ENCODE measurements around the gene FZD1. TPM values are rescaled to one million over a fixed set of nuclear protein-coding genes. Genes with fewer than 3 reads are reported as not detected.
"Not testable (repeated sequence)": the region's sequence is repeated elsewhere in the genome, so short reads cannot be mapped to it uniquely, and the experiment has no call there.

FZD1 gene
- total RNA-seq, 1 experiment from 2014 or later = 20.8 TPM

- H3K36me3 ChIP-seq = no peaks in the 10 kb centered on the region
- no peak overlapping the region for H3K27ac ChIP-seq
- no peaks in the 10 kb centered on the region for H3K27me3 ChIP-seq
- peaks cover 6% of the 10 kb centered on the region for H3K4me1 ChIP-seq
- H3K9me3 ChIP-seq (replicated peaks) = no peaks in the 10 kb centered on the region
- H3K4me3 ChIP-seq = no peak overlapping the region
- no peak for DNase-seq
These were observed 35.9 kb downstream of the FZD1 start for GRCh38 chr7:91299952-91300775.

- Histone ChIP-seq H3K27me3 (no peaks in the 10 kb centered on the region), H3K9me3 (replicated peaks) (no peaks in the 10 kb centered on the region), H3K36me3 (no peaks in the 10 kb centered on the region), H3K4me3 (no peak overlapping the region), H3K27ac (no peak overlapping the region), H3K4me1 (no peaks in the 10 kb centered on the region)
- no peak for DNase-seq
These were observed 38.6 kb downstream of the FZD1 start for GRCh38 chr7:91302794-91303193.

GRCh38 chr7:91306266-91306665 is 42.0 kb downstream of the FZD1 start:
- no peak for DNase-seq

GRCh38 chr7:91307467-91307866 is 43.2 kb downstream of the FZD1 start:
- H3K4me1 ChIP-seq = no peaks in the 10 kb centered on the region
- H3K36me3 ChIP-seq = no peaks in the 10 kb centered on the region
- no peaks in the 10 kb centered on the region for H3K27me3 ChIP-seq
- no peak overlapping the region for H3K4me3 ChIP-seq
- no peak for DNase-seq
- no peaks in the 10 kb centered on the region for H3K9me3 ChIP-seq (replicated peaks)
- no peak overlapping the region for H3K27ac ChIP-seq

More at GRCh38 chr7:91306266-91306665, 42.0 kb downstream of the FZD1 start:
- no peak overlapping the region for H3K27ac ChIP-seq
- no peaks in the 10 kb centered on the region for H3K9me3 ChIP-seq (replicated peaks)
- H3K36me3 ChIP-seq = no peaks in the 10 kb centered on the region
- H3K27me3 ChIP-seq = no peaks in the 10 kb centered on the region
- no peak overlapping the region for H3K4me3 ChIP-seq
- H3K4me1 ChIP-seq = no peaks in the 10 kb centered on the region

- DNase-seq; H3K9me3 ChIP-seq (replicated peaks); H3K27ac ChIP-seq; H3K4me1 ChIP-seq; H3K36me3 ChIP-seq; H3K4me3 ChIP-seq; H3K27me3 ChIP-seq: not testable (repeated sequence)
These were observed 44.0 kb downstream of the FZD1 start for GRCh38 chr7:91308191-91308590.

- no peaks in the 10 kb centered on the region for H3K9me3 ChIP-seq (replicated peaks)
- H3K4me3 ChIP-seq = no peak overlapping the region
- H3K27ac ChIP-seq = no peak overlapping the region
- no peaks in the 10 kb centered on the region for H3K4me1 ChIP-seq
- DNase-seq = no peak
- H3K27me3 ChIP-seq = no peaks in the 10 kb centered on the region
- no peaks in the 10 kb centered on the region for H3K36me3 ChIP-seq
These were observed 46.7 kb downstream of the FZD1 start for GRCh38 chr7:91310830-91311460.

GRCh38 chr7:91311839-91312238 is 47.6 kb downstream of the FZD1 start:
- Histone ChIP-seq H3K27me3 (no peaks in the 10 kb centered on the region), H3K9me3 (replicated peaks) (no peaks in the 10 kb centered on the region), H3K4me1 (no peaks in the 10 kb centered on the region), H3K4me3 (no peak overlapping the region), H3K36me3 (no peaks in the 10 kb centered on the region), H3K27ac (no peak overlapping the region)
- DNase-seq = no peak

GRCh38 chr7:91313113-91313512 is 48.9 kb downstream of the FZD1 start:
- Histone ChIP-seq H3K4me1 (no peaks in the 10 kb centered on the region), H3K27ac (no peak overlapping the region), H3K4me3 (no peak overlapping the region), H3K9me3 (replicated peaks) (no peaks in the 10 kb centered on the region), H3K36me3 (no peaks in the 10 kb centered on the region), H3K27me3 (no peaks in the 10 kb centered on the region)
- DNase-seq = no peak

GRCh38 chr7:91314591-91315323 is 50.5 kb downstream of the FZD1 start:
- Histone ChIP-seq H3K27me3 (no peaks in the 10 kb centered on the region), H3K4me1 (no peaks in the 10 kb centered on the region), H3K27ac (no peak overlapping the region), H3K36me3 (no peaks in the 10 kb centered on the region), H3K9me3 (replicated peaks) (no peaks in the 10 kb centered on the region), H3K4me3 (no peak overlapping the region)
- no peak for DNase-seq

GRCh38 chr7:91316426-91316825 is 52.2 kb downstream of the FZD1 start:
- Histone ChIP-seq H3K4me1 (no peaks in the 10 kb centered on the region), H3K4me3 (no peak overlapping the region), H3K27ac (no peak overlapping the region), H3K9me3 (replicated peaks) (no peaks in the 10 kb centered on the region), H3K36me3 (no peaks in the 10 kb centered on the region), H3K27me3 (no peaks in the 10 kb centered on the region)
- DNase-seq = no peak

GRCh38 chr7:91319351-91319750 is 55.1 kb downstream of the FZD1 start:
- no peak overlapping the region for H3K4me3 ChIP-seq
- no peak overlapping the region for H3K27ac ChIP-seq
- H3K9me3 ChIP-seq (replicated peaks) = no peaks in the 10 kb centered on the region
- no peaks in the 10 kb centered on the region for H3K27me3 ChIP-seq
- no peaks in the 10 kb centered on the region for H3K36me3 ChIP-seq
- DNase-seq = no peak
- no peaks in the 10 kb centered on the region for H3K4me1 ChIP-seq

- no peaks in the 10 kb centered on the region for H3K4me1 ChIP-seq
- H3K27ac ChIP-seq = no peak overlapping the region
- H3K9me3 ChIP-seq (replicated peaks) = no peaks in the 10 kb centered on the region
- H3K4me3 ChIP-seq = no peak overlapping the region
- DNase-seq = no peak
- H3K27me3 ChIP-seq = no peaks in the 10 kb centered on the region
- H3K36me3 ChIP-seq = no peaks in the 10 kb centered on the region
These were observed 56.3 kb downstream of the FZD1 start for GRCh38 chr7:91320366-91321078.
